Mucosa of rectum (tissue), 2 donors: ENCODE data around the gene NUDT9.
A peak's percentile ranks its signal among the peaks of the same experiment; 100 is the strongest.

Source experiments
- H3K27ac ChIP-seq, 2 donors: one replicate each; pipeline ENCODE4 v1.7.0; 2013; ENCODE audit warnings: inconsistent platforms in 2 of 2, low read depth in 2 of 2, low read length in 2 of 2
- H3K27me3 ChIP-seq, 2 donors: one replicate each; pipeline ENCODE4 v1.7.0; 2013; ENCODE audit warnings: low read length in 2 of 2; ENCODE audit not compliant: control insufficient read depth in 2 of 2, insufficient read depth in 2 of 2
- H3K36me3 ChIP-seq, 2 donors: one replicate each; pipeline ENCODE4 v1.7.0; 2013; ENCODE audit warnings: low read length in 2 of 2; ENCODE audit not compliant: control insufficient read depth in 2 of 2, insufficient read depth in 2 of 2
- H3K4me1 ChIP-seq, 2 donors: one replicate each; pipeline ENCODE4 v1.7.0; 2013; ENCODE audit warnings: low read length in 2 of 2, mild to moderate bottlenecking in 1 of 2; ENCODE audit not compliant: control insufficient read depth in 2 of 2, insufficient read depth in 2 of 2
- H3K4me3 ChIP-seq, 2 donors: one replicate each; pipeline ENCODE4 v1.7.0; 2013; ENCODE audit warnings: low read length in 2 of 2
- H3K9ac ChIP-seq, 2 donors: one replicate each; pipeline ENCODE4 v1.7.0; 2013; ENCODE audit warnings: low read length in 2 of 2, low read depth in 1 of 2, mild to moderate bottlenecking in 1 of 2
- H3K9me3 ChIP-seq, 2 donors: one replicate each; pipeline ENCODE4 v1.7.0; 2013; ENCODE audit warnings: low read length in 2 of 2; ENCODE audit not compliant: control insufficient read depth in 2 of 2
- donor health status: healthy.
- donor health status: Normal muscosa, but diverticular disease.

Gene NUDT9

DNA sequence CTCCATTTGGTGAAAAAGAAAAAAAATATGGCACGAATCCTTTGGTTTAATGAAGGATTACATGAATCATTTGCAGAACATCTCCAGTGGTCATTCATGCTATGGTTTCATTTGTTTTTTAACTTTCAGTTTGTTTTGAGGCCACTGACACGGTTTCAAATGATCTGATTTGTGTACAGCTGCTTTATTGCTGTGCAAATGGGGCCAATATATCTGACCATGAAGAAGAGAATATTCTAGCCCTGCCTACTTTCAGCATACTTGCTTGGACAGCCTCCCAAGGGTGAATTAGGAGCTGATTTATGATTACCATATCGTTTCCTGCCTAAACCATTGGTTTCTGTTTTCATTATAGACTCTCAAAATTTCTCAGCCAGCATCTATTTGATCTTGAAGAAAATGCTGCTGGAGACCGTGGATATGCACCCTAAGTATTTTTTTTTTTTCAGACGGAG, 76.1 kb downstream of the NUDT9 start:
- peak overlapping the region in 1 of 2 donors; percentile 44 for H3K27ac ChIP-seq

DNA sequence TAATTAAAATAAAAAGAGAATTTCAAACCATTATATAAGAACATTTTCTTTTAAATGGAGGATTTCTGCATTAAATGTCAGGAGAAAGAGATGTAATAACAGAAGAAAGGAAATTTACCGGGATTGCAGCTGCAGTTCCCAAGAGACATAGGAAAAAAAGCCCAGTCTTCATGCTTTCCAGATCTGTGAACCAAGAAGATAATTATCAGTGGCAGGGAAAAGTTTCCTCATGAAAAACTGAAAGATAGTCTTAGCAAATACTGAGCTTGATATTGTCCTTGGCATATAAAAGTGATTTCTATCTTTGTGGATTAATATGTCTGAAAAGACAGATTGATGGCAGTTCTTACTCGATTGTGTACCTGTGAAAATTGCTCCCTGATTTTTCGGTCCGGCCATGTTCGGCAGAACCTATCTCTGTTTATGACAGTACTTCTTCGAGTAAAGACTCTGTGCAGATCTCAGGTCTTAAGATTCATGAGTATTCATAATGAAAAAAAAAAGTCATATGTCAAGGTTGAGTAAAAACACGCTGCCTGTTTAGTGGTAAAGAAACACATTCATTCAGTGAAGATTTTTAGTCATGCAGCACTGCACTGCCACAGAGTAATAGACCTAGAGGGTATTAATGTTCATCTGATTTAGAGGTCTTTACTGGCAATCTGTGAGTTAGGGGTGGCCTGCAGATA, 77.2 kb downstream of the NUDT9 start:
- no peak overlapping the region for H3K9ac ChIP-seq
- H3K4me3 ChIP-seq = no peak overlapping the region
- no peaks in the 10 kb centered on the region for H3K27me3 ChIP-seq
- H3K9me3 ChIP-seq = no peaks in the 10 kb centered on the region
- H3K27ac ChIP-seq = no peak overlapping the region
- peaks cover 0 to 3% of the 10 kb centered on the region in 2 donors for H3K4me1 ChIP-seq
- H3K36me3 ChIP-seq = no peaks in the 10 kb centered on the region

More for the DNA sequence above, 76.1 kb downstream of the NUDT9 start:
- Histone ChIP-seq H3K9me3 (no peaks in the 10 kb centered on the region), H3K9ac (no peak overlapping the region), H3K4me1 (peaks cover 0 to 3% of the 10 kb centered on the region in 2 donors), H3K36me3 (peaks cover 0 to 4% of the 10 kb centered on the region in 2 donors), H3K27me3 (no peaks in the 10 kb centered on the region), H3K4me3 (peak overlapping the region in 1 of 2 donors; percentile 20)

DNA sequence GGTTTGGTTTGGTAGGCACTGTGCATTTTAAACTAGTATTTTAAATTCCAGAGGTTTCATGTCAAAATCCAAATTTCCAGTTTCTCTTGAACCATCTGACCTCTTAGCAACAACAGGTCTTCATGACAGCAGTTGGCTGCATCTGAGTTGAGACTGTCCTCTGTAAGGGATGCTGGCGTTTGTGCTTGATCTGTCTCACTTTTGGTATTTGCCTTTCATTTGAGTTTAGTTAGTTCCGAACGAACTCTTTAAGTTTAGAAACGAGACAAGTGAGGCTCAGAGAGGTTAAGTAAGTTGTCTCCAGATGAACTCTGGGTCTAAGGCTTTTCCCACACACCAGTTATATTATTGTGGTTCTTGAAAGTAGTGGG, 77.7 kb downstream of the NUDT9 start:
- Histone ChIP-seq H3K9ac (no peak overlapping the region), H3K4me1 (peaks cover 0 to 3% of the 10 kb centered on the region in 2 donors), H3K4me3 (no peak overlapping the region), H3K9me3 (no peaks in the 10 kb centered on the region), H3K27me3 (no peaks in the 10 kb centered on the region), H3K27ac (no peak overlapping the region), H3K36me3 (no peaks in the 10 kb centered on the region)

DNA sequence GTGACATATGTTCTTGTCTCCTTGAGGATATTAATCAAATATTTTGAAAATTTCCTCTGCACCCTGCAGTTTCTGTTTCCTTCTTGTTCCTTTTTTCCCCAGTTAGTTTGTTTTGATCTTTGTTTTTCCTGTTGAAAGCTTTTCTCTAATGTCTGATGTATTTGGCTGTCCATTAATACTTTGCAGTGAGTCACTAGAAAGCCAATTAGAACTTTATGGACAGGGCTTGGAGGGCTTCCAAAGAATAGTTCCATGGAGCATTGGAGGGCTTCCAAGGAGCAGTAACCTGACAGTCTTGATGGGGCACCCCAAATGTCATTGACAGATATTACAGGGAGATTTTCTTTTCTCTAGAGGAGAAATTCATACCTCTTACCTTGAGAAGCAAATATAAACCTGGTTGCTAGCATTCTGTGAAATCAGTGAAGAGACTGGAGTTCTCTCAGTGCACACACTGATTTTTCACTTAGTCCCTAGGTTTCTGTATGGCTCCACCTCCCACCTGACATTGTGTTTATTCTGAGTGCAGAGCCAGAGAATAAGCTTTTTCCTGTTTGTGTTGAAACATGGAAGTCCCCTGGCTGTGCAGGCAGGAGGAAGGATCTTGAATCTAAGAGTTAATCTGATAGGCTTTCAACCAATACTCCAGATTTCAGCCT, 80.3 kb downstream of the NUDT9 start:
- Histone ChIP-seq H3K9me3 (no peaks in the 10 kb centered on the region), H3K9ac (no peak overlapping the region), H3K4me1 (peaks cover 0 to 3% of the 10 kb centered on the region in 2 donors), H3K4me3 (no peak overlapping the region), H3K27ac (no peak overlapping the region), H3K36me3 (no peaks in the 10 kb centered on the region), H3K27me3 (no peaks in the 10 kb centered on the region)

GRCh38 chr4:87505862-87506261, 83.5 kb downstream of the NUDT9 start:
- Histone ChIP-seq H3K4me1 (peaks cover 0 to 3% of the 10 kb centered on the region in 2 donors), H3K9me3 (no peaks in the 10 kb centered on the region), H3K27ac (no peak overlapping the region), H3K27me3 (no peaks in the 10 kb centered on the region), H3K9ac (no peak overlapping the region), H3K4me3 (no peak overlapping the region), H3K36me3 (no peaks in the 10 kb centered on the region)

DNA sequence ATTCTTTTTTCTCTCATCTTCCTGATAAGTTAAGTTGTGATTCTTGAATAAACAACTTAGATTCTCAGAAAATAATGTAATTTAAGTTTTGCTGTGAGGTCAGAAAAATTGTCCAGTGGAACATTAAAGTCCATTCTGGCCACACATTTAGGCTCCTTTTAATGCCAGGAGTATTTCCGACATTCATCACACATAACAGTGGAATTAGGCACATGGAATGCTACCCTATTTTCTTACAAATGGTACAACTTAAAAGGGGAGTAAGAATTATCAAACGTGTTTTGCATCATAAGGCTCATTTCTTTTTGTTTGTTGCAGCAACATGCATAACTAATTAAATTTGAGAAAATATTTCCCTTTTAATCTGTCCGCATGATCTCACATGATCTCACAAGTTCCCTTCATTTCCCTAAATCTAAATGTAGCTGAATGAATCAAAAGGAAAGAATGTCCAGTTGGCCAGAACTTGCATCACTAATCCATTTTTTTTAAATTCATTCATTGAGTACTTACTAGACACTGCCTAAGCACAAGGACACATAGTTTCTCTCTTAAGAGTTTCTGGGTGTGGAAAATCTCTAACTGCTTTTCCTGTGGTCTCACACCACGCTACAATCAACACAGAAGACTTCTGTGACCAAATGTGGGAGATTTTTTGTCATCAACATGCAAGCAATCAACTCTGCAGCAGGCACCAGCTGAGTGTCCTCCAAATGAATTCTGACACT, 84.8 kb downstream of the NUDT9 start:
- H3K27me3 ChIP-seq = no peaks in the 10 kb centered on the region
- no peaks in the 10 kb centered on the region for H3K9me3 ChIP-seq
- no peak overlapping the region for H3K4me3 ChIP-seq
- peak overlapping the region in 1 of 2 donors; percentile 39 for H3K27ac ChIP-seq
- no peak overlapping the region for H3K9ac ChIP-seq
- peaks cover 0 to 3% of the 10 kb centered on the region in 2 donors for H3K4me1 ChIP-seq
- H3K36me3 ChIP-seq = no peaks in the 10 kb centered on the region
